Adrenal gland (tissue), 12 donors: ENCODE measurements around the gene USP34. TPM values are rescaled to one million over a fixed set of nuclear protein-coding genes. Genes with fewer than 3 reads are reported as not detected.

Source experiments
- DNase-seq, 7 donors: peaks; one replicate each; pipeline ENCODE4 v3.0.0-alpha.2; 2019 to 2020
- H3K27ac ChIP-seq, 5 donors: fragments of 200-600 bp; sonication (generic) in 4 of 5; 1 replicate in 3 of 5; 2 replicates in 2 of 5; pipeline versions ENCODE4 v1.5.1 to v1.8.0; 2016 to 2020; ENCODE audit warnings: mild to moderate bottlenecking in 1 of 5
- H3K27me3 ChIP-seq: fragments of 200-600 bp; 2 replicates; pipeline ENCODE4 v1.8.0; 2021
- H3K36me3 ChIP-seq, 2 donors: fragments of 200-600 bp; replicated peaks in 1 of 2; 1 replicate in 1 of 2; 2 replicates in 1 of 2; pipeline versions ENCODE4 v1.5.1 to v1.8.0; 2018 to 2022
- H3K4me1 ChIP-seq, 2 donors: fragments of 200-600 bp; replicated peaks in 1 of 2; 1 replicate in 1 of 2; 2 replicates in 1 of 2; pipeline versions ENCODE4 v1.5.1 to v1.8.0; 2018 to 2021
- H3K4me3 ChIP-seq, 4 donors: fragments of 200-600 bp; sonication (generic) in 3 of 4; one replicate each; pipeline ENCODE4 v1.5.1; 2016 to 2018
- H3K9me3 ChIP-seq, 3 donors: fragments of 200-600 bp; sonication (generic) in 1 of 3; replicated peaks in 1 of 3; 1 replicate in 2 of 3; 2 replicates in 1 of 3; pipeline versions ENCODE4 v1.5.1 to v1.8.0; 2016 to 2021
- CTCF ChIP-seq, 6 experiments: fragments of 450-650 bp in 4 of 6; fragments of 200-600 bp in 2 of 6; sonication (generic) in 1 of 6; IDR thresholded peaks; 1 replicate in 5 of 6; 2 replicates in 1 of 6; pipeline versions ENCODE4 v1.5.1 to v1.8.0; 2016 to 2021; ENCODE audit warnings: antibody characterized with exemption in 6 of 6, mild to moderate bottlenecking in 2 of 6, moderate library complexity in 1 of 6
- POLR2A ChIP-seq, 2 donors: fragments of 450-650 bp; IDR thresholded peaks; one replicate each; pipeline ENCODE4 v1.6.1; 2017; ENCODE audit warnings: antibody characterized with exemption in 2 of 2, mild to moderate bottlenecking in 2 of 2, moderate library complexity in 1 of 2
- WGBS, 4 donors: extraction: QIAGEN DNeasy Blood & Tissue Kit in 2 of 4; methylation state at CpG; one replicate each; pipeline versions ENCODE4 v1.1.5 to v1.1.7; 2013 to 2017; 5-methylcytosine and 5-hydroxymethylcytosine counted together
- intact Hi-C, 2 donors: fragments of 100-400 bp; cut with DNase I; formaldehyde crosslinking; loops; one replicate each; pipeline versions ENCODE4 v1.14.1 to v1.15.0; 2022 to 2023
- polyA plus RNA-seq, 3 donors: library from polyadenylated mRNA; stranded (reverse); fragments of 200-250 nt in 2 of 3; fragments of 350-450 nt in 1 of 3; fragmentation: Illumina TruSeq in 1 of 3; extraction: RNeasy Lipid Tissue Mini Kit (QIAGEN cat#74804) in 1 of 3; gene quantifications; one replicate each; pipeline ENCODE4 v1.2.3, GENCODE V29; 2013 to 2014
- small RNA-seq, 2 donors: library from RNA; depleted of rRNA; stranded (forward); fragments of <200 nt; gene quantifications; one replicate each; pipeline ENCODE3, GENCODE V24; 2016
- total RNA-seq, 9 donors: library from RNA; depleted of rRNA in 4 of 9; stranded (reverse); fragments of >200 nt in 4 of 9; fragments of 120-200 nt in 1 of 9; fragmentation: NEBNext Ultra II Directional in 1 of 9; extraction: Animal tissue kit (Norgen Biotek cat#: 25700) in 1 of 9; gene quantifications; one replicate each; pipeline versions ENCODE4 v1.1.0 to v1.2.4, GENCODE V29; 2013 to 2023
- donor health status: healthy with polysubstance abuse.
- donor health status: Bipolar disorder and iron deficiency.
- donor health status: DM: yes; HTN: yes; CAD: no.
- donor health status: DM: no; HTN: no; CAD: no.
- donor health status: DM: no; HTN: no; CAD: no.
- donor health status: DM: yes; HTN: yes; CAD: no.

Gene USP34
- total and polyA plus RNA-seq, 12 donors: 78.1 to 163 (median 99.2) TPM

- Histone ChIP-seq H3K4me1 (peaks cover 0 to 8% of the 10 kb centered on the region in 2 donors), H3K27me3 (no peaks in the 10 kb centered on the region), H3K9me3 (no peaks in the 10 kb centered on the region), H3K4me3 (no peak overlapping the region), H3K36me3 (no peaks in the 10 kb centered on the region), H3K27ac (no peak overlapping the region)
- TF ChIP-seq CTCF (IDR thresholded peaks at IDR 0.05): no peak
- no peak for TF ChIP-seq POLR2A (IDR thresholded peaks at IDR 0.05)
- intact Hi-C loops: no loop called here
- DNase-seq: no peak
- 73 to 100% (median 94%) methylated on average over 1 of the region's 1 CpG for WGBS, 4 donors
Measured at GRCh38 chr2:61141151-61141550, 329.7 kb downstream of the USP34 start.

DNA sequence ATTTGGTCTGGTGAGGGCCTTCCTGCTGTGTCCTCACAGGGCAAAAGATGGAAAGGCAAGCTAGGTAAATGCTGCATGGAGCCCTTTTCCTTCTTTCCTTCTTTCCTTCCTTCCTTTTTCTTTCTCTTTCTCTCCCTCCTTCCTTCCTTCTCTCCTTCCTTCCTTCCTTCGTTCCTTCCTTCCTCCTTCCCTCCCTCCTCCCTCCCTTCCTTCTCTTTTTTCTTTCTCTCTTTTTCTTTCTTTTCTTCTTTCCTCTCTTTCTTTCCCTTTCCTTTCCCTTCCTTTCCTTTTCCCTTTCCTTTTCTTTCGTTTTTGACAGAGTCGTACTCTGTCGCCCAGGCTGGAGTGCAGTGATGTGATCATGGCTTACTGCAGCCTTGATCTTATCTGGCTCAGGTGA is 332.0 kb downstream of the USP34 start:
- no peak overlapping the region for H3K4me3 ChIP-seq
- H3K36me3 ChIP-seq: no peaks in the 10 kb centered on the region
- 82 to 89% (median 83%) methylated on average over 4 of the region's 4 CpGs for WGBS, 4 donors
- H3K4me1 ChIP-seq: no peaks in the 10 kb centered on the region
- intact Hi-C loops: no loop called here
- no peaks in the 10 kb centered on the region for H3K9me3 ChIP-seq
- H3K27me3 ChIP-seq: no peaks in the 10 kb centered on the region
- no peak for DNase-seq
- no peak overlapping the region for H3K27ac ChIP-seq
- no peak for TF ChIP-seq POLR2A (IDR thresholded peaks at IDR 0.05)
- no peak for TF ChIP-seq CTCF (IDR thresholded peaks at IDR 0.05)

Small RNAs within 50 kb of the gene (small RNA-seq; reads per million reads assigned to genes)
- 0 reads per million in 2 donors for gene SNORA70B

Other genes starting within 250 kb of the USP34 start
- gene XPO1, start 67.3 kb upstream of the USP34 start, total RNA-seq: 100 to 1,000 TPM in 2 of 9 donors, 10 to 100 TPM in 7; 54.9 to 137 (median 76.5) TPM
- gene XPO1, start 67.3 kb upstream of the USP34 start, polyA plus RNA-seq: 100 to 1,000 TPM in 1 of 3 donors, 10 to 100 TPM in 2; 48.6 to 117 (median 89.4) TPM